NCI-H2029 treated with DMSO at 0.1 percent for 48 hours (cell line): ENCODE results near the gene SMIM24.
"Not testable (repeated sequence)": the region's sequence is repeated elsewhere in the genome, so short reads cannot be mapped to it uniquely, and the experiment has no call there.

Experiments
- DNase-seq: peaks from one replicate; lab custom pipeline; 2025; lab: John Stamatoyannopoulos, UW

SMIM24 gene

GRCh38 chr19:3514930-3515329 lies 34.6 kb upstream of the SMIM24 start:
- DNase-seq = no peak

GRCh38 chr19:3513229-3514140 lies 33.2 kb upstream of the SMIM24 start:
- DNase-seq = no peak

DNA sequence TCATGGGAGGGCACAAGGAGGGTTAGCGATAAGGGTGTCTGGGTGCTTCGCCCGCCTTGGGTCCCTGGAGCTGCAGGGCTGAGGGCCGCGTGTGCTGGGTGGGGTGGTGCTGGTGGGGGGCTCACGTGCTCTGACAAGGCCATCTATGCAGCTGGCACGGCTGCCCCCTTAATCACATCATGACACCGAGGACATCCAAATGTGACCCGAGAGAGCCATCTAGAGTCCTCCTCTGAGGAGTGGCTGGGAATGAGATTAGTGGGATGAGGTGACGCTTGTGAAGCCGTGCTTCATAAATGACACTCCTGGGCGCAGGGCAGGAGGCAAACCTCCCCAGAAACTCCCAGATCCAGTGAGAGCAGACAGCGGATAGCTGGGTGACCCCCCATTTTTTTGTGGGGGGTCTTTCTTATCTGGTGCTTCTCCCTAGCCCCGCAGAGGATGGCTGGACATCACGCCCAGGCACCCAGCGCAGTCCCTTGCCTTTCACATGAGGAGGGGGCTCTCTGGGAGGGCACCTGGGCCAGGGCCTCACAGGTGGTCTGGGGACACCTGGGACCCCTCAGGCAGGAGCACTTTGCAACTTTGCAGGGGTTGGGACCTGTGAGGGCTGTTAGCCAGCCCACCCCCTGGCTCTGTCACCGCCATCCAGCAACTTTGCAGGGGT lies 32.4 kb upstream of the SMIM24 start:
- DNase-seq = no peak

DNA sequence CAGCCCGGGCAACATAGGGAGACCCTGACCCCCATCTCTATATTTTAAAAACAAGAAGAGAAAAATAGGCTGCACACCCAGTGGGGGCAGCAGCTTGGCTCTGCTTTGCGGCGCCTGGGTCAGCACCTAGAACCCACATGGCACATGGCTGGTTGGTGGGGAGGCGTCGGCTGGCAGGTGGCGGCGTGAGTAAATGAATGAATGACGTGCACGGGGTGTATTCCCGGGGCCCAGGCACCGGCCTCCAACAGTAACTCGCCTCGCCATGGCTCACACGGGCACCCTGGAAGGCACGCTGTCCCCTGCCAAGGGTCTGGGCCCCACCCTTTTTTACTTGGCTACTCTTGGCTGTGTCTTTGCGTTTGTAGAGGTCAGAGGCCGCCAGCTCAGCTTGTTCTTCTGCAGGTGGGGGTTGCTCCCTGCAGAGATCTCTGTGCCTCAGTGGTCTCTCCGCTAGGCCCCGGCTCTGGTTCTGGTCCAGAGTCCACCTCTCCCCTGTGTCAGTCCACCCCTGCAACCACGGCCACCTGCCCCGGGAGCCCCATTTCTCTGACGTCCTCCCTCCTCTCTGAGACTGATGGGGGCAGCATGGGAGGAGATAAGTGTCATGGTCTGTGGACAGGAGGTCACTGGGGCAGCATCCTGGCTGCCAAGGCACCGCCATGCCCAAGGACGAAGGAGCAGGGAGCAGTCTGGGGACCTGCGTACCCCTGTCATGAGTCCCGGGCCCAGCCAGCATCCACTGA lies 31.4 kb upstream of the SMIM24 start:
- no peak for DNase-seq

GRCh38 chr19:3510727-3511126 lies 30.4 kb upstream of the SMIM24 start:
- no peak for DNase-seq

DNA sequence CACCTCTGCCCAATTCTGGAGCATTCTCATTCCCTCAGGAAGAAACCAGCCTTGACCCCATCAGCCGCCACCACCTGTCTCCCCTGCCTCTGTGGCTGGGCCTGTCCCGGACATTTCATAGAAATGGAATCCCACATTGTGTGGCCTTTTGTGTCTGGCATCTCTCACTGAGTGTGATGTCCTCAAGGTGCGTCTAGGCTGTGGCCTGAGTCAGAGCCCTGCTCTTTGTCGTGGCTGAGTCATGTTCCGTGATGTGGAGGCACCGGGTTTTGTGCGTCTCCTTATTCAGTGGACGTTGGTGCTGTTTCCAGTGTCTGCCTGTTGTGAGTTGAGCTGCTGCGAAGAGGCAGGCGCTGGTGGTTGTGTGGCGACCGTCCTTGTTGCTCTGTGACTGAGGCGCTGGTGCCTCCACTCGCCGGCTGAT lies 29.3 kb upstream of the SMIM24 start:
- no peak for DNase-seq

DNA sequence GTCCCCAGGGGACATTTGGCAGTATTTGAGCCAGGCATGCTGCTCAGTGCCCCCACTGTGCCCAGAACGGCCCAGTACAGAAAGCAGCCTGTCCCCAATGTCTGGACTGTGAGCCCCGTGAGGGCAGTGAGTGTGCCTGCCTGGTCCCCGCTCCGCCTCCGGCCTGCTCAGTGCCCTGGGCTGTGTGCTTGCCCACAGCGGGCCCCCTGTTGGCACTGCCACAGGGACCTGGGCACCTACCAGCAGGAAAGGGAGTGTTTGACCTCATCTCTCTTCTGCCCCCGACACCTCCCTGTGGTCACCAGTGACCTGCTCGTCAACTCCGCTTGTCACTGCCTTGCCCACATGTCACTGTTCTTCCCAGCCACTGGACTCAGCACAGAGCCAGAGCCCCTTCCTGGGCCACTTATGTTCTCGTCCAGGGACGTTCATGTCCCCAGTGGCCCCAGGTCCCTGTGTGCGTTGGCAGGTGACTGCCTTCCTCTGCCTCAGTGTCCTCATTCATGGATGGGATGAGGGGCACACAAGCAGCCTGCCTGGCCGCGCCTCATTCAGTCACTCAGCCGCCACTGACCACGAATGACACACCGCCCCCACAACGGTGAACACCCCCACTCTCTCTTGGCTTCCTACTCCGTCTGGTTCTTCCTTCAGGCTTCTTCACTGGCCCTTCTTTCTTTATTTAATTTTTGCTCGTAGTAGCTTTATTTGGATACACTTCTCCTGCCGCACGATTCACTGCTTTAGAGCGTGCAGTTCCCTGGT lies 28.6 kb upstream of the SMIM24 start:
- no peak for DNase-seq

GRCh38 chr19:3508121-3508661 lies 27.9 kb upstream of the SMIM24 start:
- not testable (repeated sequence) for DNase-seq

GRCh38 chr19:3507371-3508120 lies 27.2 kb upstream of the SMIM24 start:
- DNase-seq = peak; percentile 28

DNA sequence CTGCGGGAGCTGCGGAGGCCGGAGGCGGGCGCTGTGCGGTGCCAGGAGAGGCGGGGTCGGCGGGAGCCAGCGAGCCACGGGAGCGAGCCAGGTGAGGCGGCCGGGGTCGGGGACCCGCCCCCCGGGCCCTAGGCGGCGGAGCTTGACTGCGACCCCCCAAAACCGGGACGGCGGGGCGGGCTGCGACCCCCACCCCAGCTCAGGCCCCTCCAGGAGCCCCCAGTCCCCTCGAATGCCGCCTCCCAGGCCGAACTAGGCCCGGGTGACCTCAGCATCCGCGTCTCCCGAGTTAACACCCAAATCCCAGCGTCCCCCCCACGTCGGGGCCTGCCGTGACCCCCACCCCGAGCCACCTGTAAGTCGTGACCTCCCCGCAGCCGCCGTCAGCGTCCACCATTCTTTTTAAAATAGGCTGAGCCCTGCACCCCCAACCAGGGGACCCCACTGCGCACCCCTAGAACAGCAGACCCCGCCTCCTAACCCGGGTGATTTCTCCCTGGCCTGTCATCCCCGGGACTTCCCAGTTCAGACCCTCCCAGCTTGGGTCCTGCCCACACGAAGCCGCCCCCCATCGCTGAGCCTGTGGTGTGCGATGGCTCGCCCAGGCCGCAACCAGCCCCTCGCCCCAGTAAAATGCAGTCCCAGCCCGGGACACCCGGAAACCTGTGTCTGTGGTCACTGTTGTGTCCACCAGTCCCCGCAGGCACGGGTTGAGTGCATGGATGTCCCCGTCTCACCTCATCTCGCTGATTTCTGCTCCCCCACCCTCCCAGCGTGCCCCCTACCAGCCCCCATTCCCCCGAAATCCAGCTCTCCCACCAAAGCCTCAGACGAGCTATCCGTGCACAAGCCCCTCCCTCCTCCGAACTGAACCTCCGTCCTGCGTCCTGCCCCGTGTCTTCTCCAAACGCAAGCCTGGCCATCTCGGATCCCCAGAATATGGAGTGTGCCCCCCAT lies 26.3 kb upstream of the SMIM24 start:
- DNase-seq = no peak

DNA sequence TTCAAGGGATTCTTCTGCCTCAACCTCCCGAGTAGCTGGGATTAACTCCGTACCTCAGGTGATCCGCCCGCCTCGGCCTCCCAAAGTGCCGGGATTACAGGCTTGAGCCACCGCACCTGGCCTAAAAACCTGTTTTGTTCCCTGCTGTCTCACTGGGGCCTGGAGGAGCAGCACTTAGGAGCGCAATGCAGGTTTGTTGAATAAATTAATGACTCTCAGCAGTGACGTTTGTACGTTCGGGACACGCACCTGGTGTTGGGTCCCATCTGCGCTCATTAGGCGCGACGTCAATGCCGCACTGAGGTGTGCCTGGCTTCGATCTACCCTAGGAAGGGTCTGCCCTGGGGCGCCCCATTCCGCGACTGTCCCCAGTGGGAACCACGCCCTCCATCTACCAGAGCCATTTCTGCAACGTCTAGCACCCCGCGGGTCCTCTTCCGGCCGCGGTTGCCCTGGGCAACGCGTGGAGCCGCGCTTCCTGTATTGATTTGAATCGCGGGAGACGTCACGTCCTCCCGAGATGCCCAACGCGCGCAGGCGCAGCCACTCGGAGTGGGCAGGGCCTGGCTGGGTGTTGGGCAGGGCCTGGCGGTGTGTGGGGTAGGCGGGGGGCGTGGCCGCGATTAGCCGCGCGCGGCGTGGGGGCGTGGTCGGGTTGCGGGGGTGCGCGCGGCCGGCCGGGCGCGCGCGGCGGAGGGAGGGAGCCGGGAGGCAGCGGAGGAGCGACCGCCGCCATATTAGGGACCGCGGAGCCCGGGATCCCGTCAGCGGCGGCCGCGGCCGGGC lies 25.5 kb upstream of the SMIM24 start, which contains the start of gene FZR1:
FZR1 (plus strand) TSS at position 714 of the 786 bp plus-strand sequence. CDS start 16,679 bp downstream, outside the sequence.
- DNase-seq = peak; percentile 86

GRCh38 chr19:3504735-3505134 lies 24.4 kb upstream of the SMIM24 start:
- DNase-seq = no peak

DNA sequence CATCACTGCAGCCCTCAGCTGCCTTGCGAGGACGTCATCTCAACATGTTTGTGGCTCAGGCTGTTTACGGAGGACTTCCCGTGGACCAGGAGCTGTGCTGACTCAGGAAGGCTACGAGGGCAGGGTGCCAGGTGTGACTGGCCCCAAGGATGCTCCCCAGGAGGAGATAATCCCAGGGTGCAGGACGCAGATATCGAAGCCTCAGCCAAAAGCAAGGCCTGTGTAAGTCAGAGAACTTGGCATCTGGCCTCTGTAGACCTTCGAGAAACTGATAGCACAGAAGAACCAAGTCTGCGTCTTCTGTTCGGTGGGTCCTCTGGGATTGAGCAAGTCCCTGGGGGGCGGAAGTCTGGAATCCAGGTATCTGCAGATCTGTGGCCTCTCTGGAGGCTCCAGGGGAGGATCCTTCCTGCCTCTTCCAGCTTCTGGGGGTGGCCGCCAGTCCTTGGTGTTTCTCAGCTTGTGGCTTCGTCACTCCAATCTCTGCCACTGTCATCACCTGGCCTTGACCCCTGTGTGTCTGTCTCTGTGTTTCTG lies 22.8 kb upstream of the SMIM24 start:
- DNase-seq = no peak

DNA sequence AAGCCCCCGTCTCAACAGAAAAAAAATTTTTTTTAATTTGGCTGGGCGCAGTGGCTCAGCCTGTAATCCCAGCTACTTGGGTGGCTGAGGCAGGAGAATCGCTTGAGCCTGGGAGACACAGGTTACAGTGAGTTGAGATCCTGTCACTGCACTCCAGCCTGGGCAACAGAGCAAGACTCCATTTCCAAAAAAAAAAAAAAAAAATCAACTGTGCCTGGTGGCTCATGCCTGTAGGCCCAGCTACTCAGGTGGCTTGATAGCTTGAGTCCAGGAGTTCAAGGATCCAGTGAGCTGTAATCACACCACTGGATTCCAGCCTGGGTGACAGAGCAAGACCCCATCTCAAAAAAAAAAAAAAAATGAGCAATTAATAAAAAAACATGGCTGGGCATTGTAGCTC lies 21.5 kb upstream of the SMIM24 start:
- DNase-seq = no peak

GRCh38 chr19:3500429-3501101 lies 20.2 kb upstream of the SMIM24 start, which contains the start of gene DOHH:
Gene DOHH, minus strand, starts transcription at chr19:3500674. Its CDS starts 3,860 bp downstream, at chr19:3496814.
- peak; percentile 98 for DNase-seq

GRCh38 chr19:3499738-3500428 lies 19.6 kb upstream of the SMIM24 start:
- DNase-seq = no peak
